Measurements from ENCODE around the gene SYK.

GRCh38 chr9:90921969-90922368, 120.3 kb downstream of the SYK start:
- TF ChIP-seq CTCF (IDR thresholded peaks at IDR 0.05; ENCODE audit: low read depth, low read length) = no peak
- TF ChIP-seq EZH2phosphoT487 (IDR thresholded peaks at IDR 0.05; ENCODE audit: low read depth) = no peak
